ENCODE data around the gene SELENON. TPM values are rescaled to one million over a fixed set of nuclear protein-coding genes. Genes with fewer than 3 reads are reported as not detected.
A peak's percentile ranks its signal among the peaks of the same experiment; 100 is the strongest.

Gene SELENON
- total RNA-seq, 1 experiment from 2014 or later = 90.9 TPM

DNA sequence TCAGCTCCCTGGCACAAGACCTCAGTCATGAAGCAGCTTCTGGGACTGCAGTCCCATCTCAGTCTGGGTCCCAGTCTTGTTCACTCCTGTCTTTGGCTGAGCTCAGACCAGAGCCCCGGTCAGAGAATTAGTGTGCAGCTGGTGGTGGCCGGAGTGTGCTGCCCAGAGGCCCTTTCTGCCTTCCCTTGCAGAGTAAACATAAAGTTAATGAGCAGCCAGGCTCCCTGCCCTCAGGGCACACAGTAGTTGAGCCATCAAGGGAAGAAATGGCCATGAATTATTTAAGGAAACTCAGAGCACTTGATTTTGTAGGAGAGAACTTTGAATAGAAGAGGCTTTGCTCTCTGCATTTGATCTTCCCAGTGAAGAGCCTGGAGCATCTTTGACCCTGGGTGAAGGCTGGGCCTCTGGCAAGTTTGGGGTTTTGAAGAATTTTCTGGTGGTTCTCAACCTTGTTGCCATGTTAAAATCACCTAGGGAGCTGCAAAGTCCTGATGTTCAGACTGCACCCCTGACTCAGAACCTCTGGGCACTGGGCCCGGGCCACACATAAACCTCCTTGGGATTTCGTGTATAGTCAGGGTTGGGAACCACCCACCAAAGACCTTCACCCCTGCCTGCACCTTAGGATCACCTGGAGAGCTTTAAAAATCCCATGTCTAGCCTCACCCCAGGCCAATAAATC lies 26.4 kb upstream of the SELENON start:
- Histone ChIP-seq H3K27ac (ENCODE audit: insufficient read length, low read depth, low read length) (no peak overlapping the region), H2BK120ac (ENCODE audit: low read depth, low read length, poor library complexity, severe bottlenecking) (no peak overlapping the region), H3K27me3 (ENCODE audit: insufficient read depth, low read length) (no peaks in the 10 kb centered on the region), H2AK5ac (ENCODE audit: insufficient read length, low read length) (no peak overlapping the region), H3K79me1 (ENCODE audit: insufficient read depth, low read depth, low read length, poor library complexity, severe bottlenecking) (no peaks in the 10 kb centered on the region), H2BK15ac (ENCODE audit: low read depth, low read length) (no peak overlapping the region), H3K23ac (ENCODE audit: insufficient read length, low read depth, low read length) (no peak overlapping the region), H3K79me2 (ENCODE audit: insufficient read depth, low read length) (no peaks in the 10 kb centered on the region), H2BK5ac (ENCODE audit: insufficient read length, low read length) (no peak overlapping the region), H3K4ac (ENCODE audit: low read depth, low read length) (no peak overlapping the region), H3K4me2 (ENCODE audit: insufficient read depth, insufficient read length, low read length) (no peak overlapping the region), H4K20me1 (ENCODE audit: control insufficient read depth, insufficient read depth, insufficient read length) (no peaks in the 10 kb centered on the region), H2BK12ac (ENCODE audit: insufficient read length, low read depth, low read length) (no peak overlapping the region), H3K18ac (ENCODE audit: insufficient read length, low read depth, low read length) (no peak overlapping the region), H3K9ac (ENCODE audit: extremely low read depth, insufficient read length, low read length) (no peak overlapping the region), H2AFZ (ENCODE audit: low read length) (no peak overlapping the region), H4K5ac (ENCODE audit: insufficient read length, low read depth, low read length) (no peak overlapping the region), H3K23me2 (ENCODE audit: insufficient read length, low read depth, low read length, poor library complexity, severe bottlenecking) (no peaks in the 10 kb centered on the region), H3K14ac (ENCODE audit: insufficient read depth, low read length) (no peak overlapping the region), H3K56ac (ENCODE audit: insufficient read length, low read depth, low read length) (no peak overlapping the region), H3K4me1 (ENCODE audit: insufficient read depth, low read length) (no peaks in the 10 kb centered on the region), H2BK20ac (ENCODE audit: low read depth, low read length, poor library complexity, severe bottlenecking) (no peak overlapping the region), H3T11ph (ENCODE audit: low read length) (no peak overlapping the region), H4K91ac (ENCODE audit: insufficient read length, low read depth, low read length) (no peak overlapping the region), H3K9me3 (ENCODE audit: control insufficient read depth, low read depth, low read length) (no peaks in the 10 kb centered on the region), H4K8ac (replicated peaks; ENCODE audit: insufficient read length, low read depth, low read length) (no peak overlapping the region)
- TF ChIP-seq, protein P1, sequence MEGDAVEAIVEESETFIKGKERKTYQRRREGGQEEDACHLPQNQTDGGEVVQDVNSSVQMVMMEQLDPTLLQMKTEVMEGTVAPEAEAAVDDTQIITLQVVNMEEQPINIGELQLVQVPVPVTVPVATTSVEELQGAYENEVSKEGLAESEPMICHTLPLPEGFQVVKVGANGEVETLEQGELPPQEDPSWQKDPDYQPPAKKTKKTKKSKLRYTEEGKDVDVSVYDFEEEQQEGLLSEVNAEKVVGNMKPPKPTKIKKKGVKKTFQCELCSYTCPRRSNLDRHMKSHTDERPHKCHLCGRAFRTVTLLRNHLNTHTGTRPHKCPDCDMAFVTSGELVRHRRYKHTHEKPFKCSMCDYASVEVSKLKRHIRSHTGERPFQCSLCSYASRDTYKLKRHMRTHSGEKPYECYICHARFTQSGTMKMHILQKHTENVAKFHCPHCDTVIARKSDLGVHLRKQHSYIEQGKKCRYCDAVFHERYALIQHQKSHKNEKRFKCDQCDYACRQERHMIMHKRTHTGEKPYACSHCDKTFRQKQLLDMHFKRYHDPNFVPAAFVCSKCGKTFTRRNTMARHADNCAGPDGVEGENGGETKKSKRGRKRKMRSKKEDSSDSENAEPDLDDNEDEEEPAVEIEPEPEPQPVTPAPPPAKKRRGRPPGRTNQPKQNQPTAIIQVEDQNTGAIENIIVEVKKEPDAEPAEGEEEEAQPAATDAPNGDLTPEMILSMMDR (conservative IDR thresholded peaks at IDR 0.05) = no peak
- Mint-ChIP-seq H3K4me3 (no peak overlapping the region), H3K27me3 (ENCODE audit: low read depth) (no peaks in the 10 kb centered on the region), H3K9me3 (no peaks in the 10 kb centered on the region), H3K4me1 (peaks cover 35 to 45% of the 10 kb centered on the region in 2 experiments), H3K36me3 (ENCODE audit: insufficient read depth in 1 of 3, low read depth in 3 of 3) (peaks cover 0 to 2% (median 0%) of the 10 kb centered on the region in 3 experiments; a peak in 3 of 7 replicates), H3K27ac (peak overlapping the region in 1 of 3 experiments; percentile 10; a peak in 2 of 7 replicates)
- no peak for DNase-seq
- whole genome bisulfite sequencing (ENCODE audit: extremely low coverage, insufficient read length, low lambda C conversion rate) = no CpG with 5 or more reads among the region's 4 CpGs

Data from H9 (cell line).